ENCODE measurements around the gene NPIPA1.
"Not testable (repeated sequence)": the region's sequence is repeated elsewhere in the genome, so short reads cannot be mapped to it uniquely, and the experiment has no call there.

GRCh38 chr16:14974331-14974655, 37.0 kb downstream of the NPIPA1 start:
- not testable (repeated sequence) for TF ChIP-seq CTCF (IDR thresholded peaks at IDR 0.05); HEYL (CRISPR knock-in tag; IDR thresholded peaks at IDR 0.05); EP300 (IDR thresholded peaks at IDR 0.05); TP53 (CRISPR knock-in tag; IDR thresholded peaks at IDR 0.05); RAD21 (conservative IDR thresholded peaks at IDR 0.05 in 1 of 2, IDR thresholded peaks at IDR 0.05 in 1 of 2); NR3C1 (IDR thresholded peaks at IDR 0.05); MYC (IDR thresholded peaks at IDR 0.05; ENCODE audit: borderline replicate concordance, low read length)
